ENCODE measurements around the gene ZBTB3. TPM values are rescaled to one million over a fixed set of nuclear protein-coding genes. Genes with fewer than 3 reads are reported as not detected.

Gene ZBTB3
- total and polyA plus RNA-seq, 2 of the 13 experiments (the other 11 are each of a cell fraction or from before 2014, with no cell fraction given) = 3.4 to 5.2 TPM

DNA sequence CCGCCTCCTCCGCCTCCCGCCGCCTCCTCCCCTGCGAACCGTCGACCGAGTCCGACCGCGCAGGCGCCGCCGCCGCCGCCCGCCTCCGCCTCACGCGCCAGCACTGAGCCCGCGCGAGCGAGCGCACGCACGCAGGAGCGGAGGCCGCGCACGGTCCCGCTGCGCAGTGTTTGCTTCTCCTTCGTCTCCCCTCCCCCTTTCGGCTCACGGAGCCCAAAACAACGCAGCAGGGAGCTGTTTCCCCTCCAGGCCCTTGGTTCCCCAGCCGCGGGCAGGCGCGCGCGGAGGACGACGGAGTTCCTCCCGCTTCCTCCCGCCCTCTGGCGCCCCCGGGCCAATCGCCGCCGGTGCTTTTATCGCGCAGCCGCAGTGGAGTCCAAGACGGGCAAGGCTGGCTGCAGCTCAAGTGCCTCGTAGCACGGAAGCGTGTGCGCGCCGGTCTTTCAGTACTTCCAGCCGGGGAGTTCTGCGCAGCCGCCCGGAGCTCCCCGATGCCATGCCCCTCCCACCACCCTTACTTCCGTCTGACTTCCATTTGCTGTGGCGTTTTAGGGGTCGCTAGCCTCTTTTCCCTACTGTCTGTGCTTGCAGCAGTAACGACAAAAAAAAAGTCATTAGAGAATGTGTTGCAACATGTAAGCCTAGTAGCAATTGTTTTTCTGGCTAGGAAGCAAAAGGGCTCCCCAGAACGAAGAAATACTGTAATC, 26.6 kb downstream of the ZBTB3 start, which contains the start of gene HNRNPUL2 (continued):
- TF ChIP-seq, protein P1, sequence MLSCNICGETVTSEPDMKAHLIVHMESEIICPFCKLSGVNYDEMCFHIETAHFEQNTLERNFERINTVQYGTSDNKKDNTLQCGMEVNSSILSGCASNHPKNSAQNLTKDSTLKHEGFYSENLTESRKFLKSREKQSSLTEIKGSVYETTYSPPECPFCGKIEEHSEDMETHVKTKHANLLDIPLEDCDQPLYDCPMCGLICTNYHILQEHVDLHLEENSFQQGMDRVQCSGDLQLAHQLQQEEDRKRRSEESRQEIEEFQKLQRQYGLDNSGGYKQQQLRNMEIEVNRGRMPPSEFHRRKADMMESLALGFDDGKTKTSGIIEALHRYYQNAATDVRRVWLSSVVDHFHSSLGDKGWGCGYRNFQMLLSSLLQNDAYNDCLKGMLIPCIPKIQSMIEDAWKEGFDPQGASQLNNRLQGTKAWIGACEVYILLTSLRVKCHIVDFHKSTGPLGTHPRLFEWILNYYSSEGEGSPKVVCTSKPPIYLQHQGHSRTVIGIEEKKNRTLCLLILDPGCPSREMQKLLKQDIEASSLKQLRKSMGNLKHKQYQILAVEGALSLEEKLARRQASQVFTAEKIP (CRISPR knock-in tag; IDR thresholded peaks at IDR 0.05; ENCODE audit: borderline replicate concordance) = no peak
- TF ChIP-seq FLYWCH1 (CRISPR knock-in tag; IDR thresholded peaks at IDR 0.05) (0 out of 2 replicates have a peak, but pooled peaks have one; percentile 50), MTF2 (CRISPR knock-in tag; IDR thresholded peaks at IDR 0.05; ENCODE audit: borderline replicate concordance) (no peak), PHF21A (CRISPR knock-in tag; IDR thresholded peaks at IDR 0.05) (peak; percentile 75), ZNF143 (CRISPR knock-in tag; IDR thresholded peaks at IDR 0.05) (peak; percentile 73), TCF7L2 (IDR thresholded peaks at IDR 0.05; ENCODE audit: low read depth, low read length) (no peak), ZSCAN31 (CRISPR knock-in tag; IDR thresholded peaks at IDR 0.05; ENCODE audit: low read depth) (peak; percentile 75; the same call in 1 of the 2 replicates), ZNF788 (CRISPR knock-in tag; IDR thresholded peaks at IDR 0.05; ENCODE audit: borderline replicate concordance) (peak; percentile 75; the same call in 1 of the 2 replicates), ISX (CRISPR knock-in tag; conservative IDR thresholded peaks at IDR 0.05) (peak; percentile 95), MED13 (CRISPR knock-in tag; IDR thresholded peaks at IDR 0.05) (peak; percentile 88), ASH2L (IDR thresholded peaks at IDR 0.05; ENCODE audit: insufficient read length, low read depth, low read length) (peak; percentile 85), EP300 (IDR thresholded peaks at IDR 0.05; ENCODE audit: low read depth in 2 of 2, low read length in 2 of 2) (no peak), EP300 (CRISPR knock-in tag; IDR thresholded peaks at IDR 0.05; ENCODE audit: borderline replicate concordance) (0 out of 2 replicates have a peak, but pooled peaks have one; percentile 45), ZNF780A (CRISPR knock-in tag; IDR thresholded peaks at IDR 0.05) (no peak), ZBTB38 (CRISPR knock-in tag; IDR thresholded peaks at IDR 0.05) (peak; percentile 93), ZFAT (CRISPR knock-in tag; conservative IDR thresholded peaks at IDR 0.05) (0 out of 2 replicates have a peak, but pooled peaks have one; percentile 39), CREM (IDR thresholded peaks at IDR 0.05) (peak; percentile 5; the same call in 1 of the 2 replicates), CREM (CRISPR knock-in tag; IDR thresholded peaks at IDR 0.05) (no peak)
- TF ChIP-seq, protein P2, sequence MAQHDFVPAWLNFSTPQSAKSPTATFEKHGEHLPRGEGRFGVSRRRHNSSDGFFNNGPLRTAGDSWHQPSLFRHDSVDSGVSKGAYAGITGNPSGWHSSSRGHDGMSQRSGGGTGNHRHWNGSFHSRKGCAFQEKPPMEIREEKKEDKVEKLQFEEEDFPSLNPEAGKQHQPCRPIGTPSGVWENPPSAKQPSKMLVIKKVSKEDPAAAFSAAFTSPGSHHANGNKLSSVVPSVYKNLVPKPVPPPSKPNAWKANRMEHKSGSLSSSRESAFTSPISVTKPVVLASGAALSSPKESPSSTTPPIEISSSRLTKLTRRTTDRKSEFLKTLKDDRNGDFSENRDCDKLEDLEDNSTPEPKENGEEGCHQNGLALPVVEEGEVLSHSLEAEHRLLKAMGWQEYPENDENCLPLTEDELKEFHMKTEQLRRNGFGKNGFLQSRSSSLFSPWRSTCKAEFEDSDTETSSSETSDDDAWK (CRISPR knock-in tag; IDR thresholded peaks at IDR 0.05) = no peak
- TF ChIP-seq, protein P3, sequence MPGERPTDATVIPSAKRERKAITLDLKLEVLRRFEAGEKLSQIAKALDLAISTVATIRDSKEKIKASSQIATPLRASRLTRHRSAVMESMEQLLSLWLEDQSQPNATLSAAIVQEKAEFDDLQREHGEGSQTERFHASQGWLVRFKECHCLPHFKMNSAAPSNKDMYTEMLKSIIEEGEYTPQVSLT (CRISPR knock-in tag; IDR thresholded peaks at IDR 0.05; ENCODE audit: borderline replicate concordance, low read depth) = no peak; the same call in 1 of the 2 replicates
- TF ChIP-seq, protein P4, sequence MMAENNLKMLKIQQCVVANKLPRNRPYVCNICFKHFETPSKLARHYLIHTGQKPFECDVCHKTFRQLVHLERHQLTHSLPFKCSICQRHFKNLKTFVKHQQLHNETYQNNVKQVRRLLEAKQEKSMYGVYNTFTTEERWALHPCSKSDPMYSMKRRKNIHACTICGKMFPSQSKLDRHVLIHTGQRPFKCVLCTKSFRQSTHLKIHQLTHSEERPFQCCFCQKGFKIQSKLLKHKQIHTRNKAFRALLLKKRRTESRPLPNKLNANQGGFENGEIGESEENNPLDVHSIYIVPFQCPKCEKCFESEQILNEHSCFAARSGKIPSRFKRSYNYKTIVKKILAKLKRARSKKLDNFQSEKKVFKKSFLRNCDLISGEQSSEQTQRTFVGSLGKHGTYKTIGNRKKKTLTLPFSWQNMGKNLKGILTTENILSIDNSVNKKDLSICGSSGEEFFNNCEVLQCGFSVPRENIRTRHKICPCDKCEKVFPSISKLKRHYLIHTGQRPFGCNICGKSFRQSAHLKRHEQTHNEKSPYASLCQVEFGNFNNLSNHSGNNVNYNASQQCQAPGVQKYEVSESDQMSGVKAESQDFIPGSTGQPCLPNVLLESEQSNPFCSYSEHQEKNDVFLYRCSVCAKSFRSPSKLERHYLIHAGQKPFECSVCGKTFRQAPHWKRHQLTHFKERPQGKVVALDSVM (CRISPR knock-in tag; IDR thresholded peaks at IDR 0.05) = peak; percentile 63; the same call in 1 of the 2 replicates
- TF ChIP-seq, protein P5, sequence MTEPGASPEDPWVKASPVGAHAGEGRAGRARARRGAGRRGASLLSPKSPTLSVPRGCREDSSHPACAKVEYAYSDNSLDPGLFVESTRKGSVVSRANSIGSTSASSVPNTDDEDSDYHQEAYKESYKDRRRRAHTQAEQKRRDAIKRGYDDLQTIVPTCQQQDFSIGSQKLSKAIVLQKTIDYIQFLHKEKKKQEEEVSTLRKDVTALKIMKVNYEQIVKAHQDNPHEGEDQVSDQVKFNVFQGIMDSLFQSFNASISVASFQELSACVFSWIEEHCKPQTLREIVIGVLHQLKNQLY (CRISPR knock-in tag; IDR thresholded peaks at IDR 0.05) = no peak
